Measurements from ENCODE around the gene WDR82.

Gene WDR82

DNA sequence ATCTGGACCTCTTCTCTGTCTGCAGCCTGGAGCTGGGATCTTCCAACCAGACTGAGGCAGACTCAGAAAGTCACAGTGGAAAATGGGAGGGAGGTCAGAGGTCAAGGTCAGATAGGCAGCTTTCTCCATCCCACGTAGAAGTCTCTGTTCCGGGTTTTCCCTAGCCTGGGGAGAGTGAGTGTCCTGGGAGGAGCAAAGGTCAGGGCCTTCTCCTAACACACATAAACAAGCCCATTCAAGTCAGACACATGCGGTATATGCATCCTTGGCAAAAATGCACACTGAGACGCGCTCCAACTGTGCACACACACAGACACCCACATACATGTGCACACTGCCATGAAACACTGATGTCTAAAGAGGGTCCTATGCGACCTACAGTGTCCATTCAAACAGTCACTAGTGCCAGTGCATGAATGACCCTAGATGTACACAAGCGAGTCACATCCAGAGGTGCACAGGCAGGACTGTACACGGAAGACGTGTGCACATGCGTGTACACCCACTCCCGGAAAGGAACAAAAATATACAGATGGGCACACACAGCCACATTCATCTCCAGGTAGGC lies 40.2 kb downstream of the WDR82 start:
- peak; percentile 55 for DNase-seq (ENCODE audit: low spot score)

DNA sequence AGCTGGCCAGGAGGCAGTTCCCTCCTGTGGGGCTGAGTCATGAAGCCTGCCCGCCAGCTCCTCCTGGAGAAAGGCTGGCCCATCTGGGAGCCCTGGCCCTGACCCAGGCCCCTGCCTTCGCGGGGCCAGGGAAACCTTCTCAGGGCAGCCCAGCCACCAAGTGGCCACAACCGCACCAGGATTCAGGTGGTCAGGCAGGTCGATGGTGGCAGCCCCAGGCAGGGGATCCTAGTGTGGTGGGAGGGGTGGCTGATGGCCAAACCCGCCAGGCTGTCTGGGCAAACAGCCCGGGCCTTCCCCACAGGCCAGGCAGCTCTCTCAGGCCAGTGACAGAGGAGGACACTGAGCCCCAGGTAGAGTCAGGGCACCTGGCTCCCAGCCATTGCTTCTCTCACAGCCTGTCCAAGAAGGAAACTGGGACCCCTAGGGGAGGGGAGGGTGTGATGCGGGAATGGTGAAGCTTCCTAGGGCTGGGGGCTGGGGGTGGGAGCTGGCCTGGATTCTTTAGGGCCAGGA lies 40.7 kb downstream of the WDR82 start:
- DNase-seq (ENCODE audit: low spot score) = no peak

DNA sequence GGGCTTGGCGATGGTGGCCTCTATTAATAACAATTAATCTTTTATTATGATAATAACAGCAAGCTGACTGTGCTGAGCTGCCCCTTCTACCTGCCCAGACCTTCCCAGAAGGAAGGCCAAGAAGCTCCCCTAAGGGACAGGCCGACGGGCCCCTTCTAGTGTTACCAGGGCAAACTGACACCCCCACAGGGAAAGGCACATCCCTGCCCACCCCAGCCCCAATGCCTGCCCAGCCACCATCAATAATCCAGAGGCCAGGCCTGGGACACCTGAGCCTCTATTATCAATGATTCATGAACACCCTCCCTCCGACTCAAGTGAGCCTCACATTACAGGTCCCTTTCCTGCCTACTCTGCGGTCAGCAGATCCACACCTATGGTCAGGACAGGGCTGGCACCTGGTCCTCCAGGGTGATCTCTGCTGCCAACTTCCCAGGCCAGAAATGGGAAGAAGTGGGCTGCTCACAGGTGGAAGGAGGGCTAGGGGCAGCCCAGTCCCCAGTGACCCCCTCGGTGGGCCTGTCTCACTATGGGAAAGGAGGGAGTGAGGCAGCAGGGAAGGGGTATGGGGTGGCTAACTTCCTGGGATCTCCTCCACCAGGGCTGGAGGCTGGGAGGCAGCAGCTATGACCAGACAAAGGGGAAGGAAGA lies 41.3 kb downstream of the WDR82 start:
- no peak for DNase-seq (ENCODE audit: low spot score)

DNA sequence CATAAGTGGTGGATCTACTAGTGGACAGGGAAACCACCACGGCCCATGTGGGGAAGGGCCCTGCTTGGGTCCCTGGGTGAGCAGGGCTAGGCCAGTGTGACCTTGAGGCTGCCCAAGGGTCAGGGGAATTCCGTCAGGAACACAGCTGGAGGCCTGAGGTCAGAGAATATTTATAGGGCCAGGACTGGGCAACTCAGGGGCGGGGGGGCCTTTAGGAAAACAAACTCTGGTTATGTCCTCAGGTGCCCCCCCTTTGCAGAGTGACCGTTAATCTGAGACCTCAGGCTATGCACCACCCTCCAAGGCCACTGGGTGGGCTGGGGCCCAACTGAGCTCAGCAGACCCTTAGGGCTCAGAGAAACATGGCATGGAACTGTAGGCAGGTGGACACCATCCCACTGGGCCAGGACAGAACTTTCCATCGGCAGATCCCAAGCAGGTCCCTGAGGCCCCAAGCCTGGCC lies 42.0 kb downstream of the WDR82 start:
- DNase-seq (ENCODE audit: low spot score) = peak; percentile 35

DNA sequence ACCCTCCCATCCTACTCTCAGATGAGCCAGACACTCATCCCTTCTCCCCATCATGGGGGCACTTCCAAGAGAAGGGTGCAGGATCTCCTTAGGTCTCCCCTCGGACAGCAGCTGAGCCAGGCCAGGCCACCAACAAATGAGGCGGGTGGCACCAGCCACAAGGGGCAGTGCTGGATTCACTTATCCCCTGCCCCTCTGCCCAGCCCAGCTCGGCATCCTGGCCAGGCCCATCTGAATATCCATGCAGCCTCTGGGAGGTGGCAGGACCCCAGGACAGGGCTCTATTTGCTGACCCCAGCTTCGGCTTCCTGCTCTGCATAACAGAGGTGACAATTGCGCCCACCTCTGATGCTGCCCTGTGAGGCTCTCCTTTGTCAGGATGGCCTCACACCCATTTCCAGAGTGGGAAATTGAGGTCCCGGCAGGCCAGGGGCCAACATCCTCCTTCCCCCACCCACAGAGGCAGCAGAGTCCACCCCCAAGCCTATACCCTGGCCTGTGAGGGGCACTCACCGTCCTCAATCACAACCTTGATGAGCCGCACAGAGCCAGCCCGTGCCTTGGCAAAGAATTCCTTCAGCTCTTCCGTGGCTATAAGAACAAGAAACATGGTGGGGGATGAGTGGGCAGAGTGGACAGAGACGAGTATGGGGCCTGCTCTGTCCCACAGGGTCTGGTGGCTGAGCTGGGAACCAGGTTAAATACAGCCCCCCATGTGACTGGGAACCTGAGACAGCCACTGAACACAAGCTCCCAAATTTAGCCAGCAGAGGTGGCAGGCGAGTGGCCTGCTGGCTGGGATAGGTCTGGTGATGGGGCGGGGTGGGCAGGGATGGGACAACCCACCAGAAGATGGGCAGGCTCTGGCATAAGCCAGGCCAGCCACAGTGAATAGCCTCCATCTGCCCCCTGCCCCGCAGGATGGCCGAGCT lies 43.7 kb downstream of the WDR82 start:
- DNase-seq (ENCODE audit: low spot score) = peak; percentile 41

GRCh38 chr3:52233968-52234367 lies 44.5 kb downstream of the WDR82 start:
- DNase-seq (ENCODE audit: low spot score) = peak; percentile 38

DNA sequence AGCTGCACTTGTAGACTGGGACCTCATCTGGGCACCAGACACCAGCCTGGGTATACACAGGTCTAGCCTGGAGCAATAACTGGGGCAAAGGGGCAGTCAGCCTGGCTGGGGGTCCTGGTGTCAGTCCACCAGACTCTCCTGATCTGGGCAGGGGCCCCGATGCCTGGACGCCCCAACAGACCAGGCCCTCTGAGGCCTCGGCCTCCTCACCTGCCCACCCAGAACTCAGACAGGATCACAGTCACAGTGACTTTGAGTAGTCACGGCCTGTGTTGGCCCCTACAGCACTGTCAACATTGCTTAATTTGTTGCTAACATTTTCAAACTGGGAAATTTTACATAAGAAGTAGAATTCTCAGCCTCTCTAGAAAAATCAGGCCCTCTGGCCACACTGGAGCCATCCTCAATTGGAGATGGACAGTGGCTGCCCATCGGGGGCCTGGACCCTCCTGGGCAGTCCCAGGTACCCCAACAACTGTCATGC lies 45.3 kb downstream of the WDR82 start:
- DNase-seq (ENCODE audit: low spot score) = peak; percentile 51

GRCh38 chr3:52232279-52233107 lies 46.0 kb downstream of the WDR82 start:
- DNase-seq (ENCODE audit: low spot score) = peak; percentile 41

- peak; percentile 77 for DNase-seq (ENCODE audit: low spot score)
These were observed 46.8 kb downstream of the WDR82 start for GRCh38 chr3:52231502-52232278.

GRCh38 chr3:52230889-52231499 lies 47.5 kb downstream of the WDR82 start:
- DNase-seq (ENCODE audit: low spot score) = peak; percentile 48

GRCh38 chr3:52230461-52230860 lies 48.0 kb downstream of the WDR82 start:
- peak; percentile 39 for DNase-seq (ENCODE audit: low spot score)

DNA sequence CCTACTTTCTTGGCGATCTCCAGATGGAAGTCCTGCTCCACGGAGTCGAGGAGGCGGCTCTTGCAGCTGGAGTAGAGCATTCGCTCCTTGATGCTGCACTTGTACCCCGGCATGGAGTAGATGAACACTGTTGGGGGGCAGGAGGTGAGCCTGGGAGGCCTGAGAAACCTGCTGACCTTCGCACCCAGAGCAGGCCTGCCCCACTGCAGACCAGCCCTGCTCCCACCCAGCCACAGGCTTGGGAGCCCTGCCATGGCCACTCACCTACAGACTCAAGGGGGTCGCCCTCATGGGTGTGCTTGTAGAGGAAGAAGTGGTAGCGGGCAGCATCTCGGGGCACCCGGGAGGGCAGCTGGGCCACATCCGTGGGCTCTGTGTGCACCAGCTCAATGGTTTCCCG lies 48.8 kb downstream of the WDR82 start:
- peak; percentile 27 for DNase-seq (ENCODE audit: low spot score)

- DNase-seq (ENCODE audit: low spot score) = peak; percentile 34
These were observed 49.6 kb downstream of the WDR82 start for GRCh38 chr3:52228751-52229291.

GRCh38 chr3:52228266-52228665 lies 50.2 kb downstream of the WDR82 start:
- peak; percentile 29 for DNase-seq (ENCODE audit: low spot score)

- DNase-seq (ENCODE audit: low spot score) = no peak
These were observed 50.7 kb downstream of the WDR82 start for GRCh38 chr3:52227766-52228165.

- no peak for DNase-seq (ENCODE audit: low spot score)
These were observed 51.3 kb downstream of the WDR82 start for GRCh38 chr3:52227117-52227516.

GRCh38 chr3:52226229-52226817 lies 52.1 kb downstream of the WDR82 start:
- peak; percentile 42 for DNase-seq (ENCODE audit: low spot score)

DNA sequence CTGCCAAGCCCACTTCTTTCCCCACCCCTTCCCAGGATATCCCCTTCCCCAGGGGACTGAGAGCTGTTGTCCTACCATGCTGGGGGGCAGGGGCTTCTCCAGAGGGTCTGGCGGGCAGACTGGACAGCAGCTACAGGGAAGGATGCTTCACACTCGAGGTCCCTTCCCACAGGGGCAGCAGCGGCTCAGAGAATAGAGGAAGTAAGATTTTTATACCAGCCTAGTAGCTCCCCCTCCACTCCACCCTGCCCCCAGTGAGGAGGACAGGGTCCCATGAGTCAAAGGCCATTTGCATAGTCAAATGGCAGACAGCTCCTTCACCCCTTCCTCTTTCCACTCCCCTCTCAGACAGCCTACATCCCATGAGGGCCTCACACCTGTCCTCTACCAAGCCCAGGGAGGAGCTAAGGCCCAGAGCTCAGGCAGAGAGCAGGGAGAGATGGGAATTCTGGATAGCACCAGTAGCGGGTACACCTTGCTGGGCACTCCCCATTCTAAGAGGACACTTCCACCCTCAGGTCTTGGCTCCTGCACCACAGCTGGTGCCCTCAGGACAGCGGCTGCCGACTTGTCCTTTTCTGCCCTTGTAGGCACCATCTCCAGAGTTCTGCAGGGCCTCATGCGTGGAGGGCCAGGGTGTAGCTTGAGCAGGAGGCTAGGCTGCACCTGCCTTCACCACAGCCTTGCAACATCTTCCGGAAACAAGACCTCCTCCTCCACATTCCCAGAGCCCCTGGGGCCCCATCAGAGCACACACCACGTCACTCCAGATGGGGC lies 52.8 kb downstream of the WDR82 start, which contains the start of gene TLR9:
TSS of gene TLR9 (minus strand) at position 194 of the 777 bp plus-strand sequence. CDS start at position 78, 116 bp downstream.
- DNase-seq (ENCODE audit: low spot score) = peak; percentile 34
